HG03460 (cell line): ENCODE measurements around the gene FBN2.
"Not testable (repeated sequence)": the region's sequence is repeated elsewhere in the genome, so short reads cannot be mapped to it uniquely, and the experiment has no call there.

Experiments used
- ATAC-seq: cut with Tn5 transposase; IDR thresholded peaks from one replicate; pipeline ENCODE4 v1.9.1; 2021; ENCODE audit not compliant: unreplicated experiment

The FBN2 gene

GRCh38 chr5:128321418-128321817 lies 216.6 kb downstream of the FBN2 start:
- ATAC-seq: not testable (repeated sequence)

GRCh38 chr5:128318691-128319090 lies 219.4 kb downstream of the FBN2 start:
- no peak for ATAC-seq

- no peak for ATAC-seq
Observed at GRCh38 chr5:128317481-128317880, 220.6 kb downstream of the FBN2 start.

GRCh38 chr5:128315671-128316070 lies 222.4 kb downstream of the FBN2 start:
- no peak for ATAC-seq

GRCh38 chr5:128305341-128305740 lies 232.7 kb downstream of the FBN2 start:
- no peak for ATAC-seq

- ATAC-seq: no peak
Observed at GRCh38 chr5:128304791-128305190, 233.3 kb downstream of the FBN2 start.

- no peak for ATAC-seq
Observed at GRCh38 chr5:128304088-128304487, 234.0 kb downstream of the FBN2 start.

GRCh38 chr5:128303593-128303992 lies 234.5 kb downstream of the FBN2 start:
- ATAC-seq: no peak

- no peak for ATAC-seq
Observed at GRCh38 chr5:128300181-128300580, 237.9 kb downstream of the FBN2 start.

- no peak for ATAC-seq
Observed at GRCh38 chr5:128290152-128290858, 247.7 kb downstream of the FBN2 start.

- no peak for ATAC-seq
Observed at GRCh38 chr5:128287740-128288139, 250.3 kb downstream of the FBN2 start.

GRCh38 chr5:128284236-128284635 lies 253.8 kb downstream of the FBN2 start:
- ATAC-seq: no peak

- no peak for ATAC-seq
Observed at GRCh38 chr5:128279345-128279744, 258.7 kb downstream of the FBN2 start.

GRCh38 chr5:128276537-128277216 lies 261.4 kb downstream of the FBN2 start:
- no peak for ATAC-seq

- no peak for ATAC-seq
Observed at GRCh38 chr5:128274441-128274840, 263.6 kb downstream of the FBN2 start.

- no peak for ATAC-seq
Observed at GRCh38 chr5:128273736-128274135, 264.3 kb downstream of the FBN2 start.

GRCh38 chr5:128271859-128272464 lies 266.1 kb downstream of the FBN2 start:
- no peak for ATAC-seq

GRCh38 chr5:128271071-128271470 lies 267.0 kb downstream of the FBN2 start:
- no peak for ATAC-seq

- no peak for ATAC-seq
Observed at GRCh38 chr5:128264564-128265360, 273.3 kb downstream of the FBN2 start.

GRCh38 chr5:128263357-128263756 lies 274.7 kb downstream of the FBN2 start:
- no peak for ATAC-seq

GRCh38 chr5:128262911-128263310 lies 275.1 kb downstream of the FBN2 start:
- no peak for ATAC-seq
